HEK293 (cell line): ENCODE measurements around the gene CDK14.

ENCODE experiments used
- SP2 ChIP-seq: fragments of 450-650 bp; formaldehyde crosslinking; IDR thresholded peaks from 2 replicates; pipeline ENCODE4 v1.5.1; 2016; ENCODE audit warnings: missing biosample characterization, missing genetic modification characterization
- ZNF132 ChIP-seq: fragments of 450-650 bp; formaldehyde crosslinking; IDR thresholded peaks from 2 replicates; pipeline ENCODE4 v1.5.1; 2017; ENCODE audit warnings: missing biosample characterization, missing genetic modification characterization, borderline replicate concordance
- ZNF76 ChIP-seq: fragments of 450-650 bp; formaldehyde crosslinking; IDR thresholded peaks from 2 replicates; pipeline ENCODE4; 2016; ENCODE audit warnings: low read depth, missing biosample characterization, missing genetic modification characterization, borderline replicate concordance
- TF ChIP-seq, protein P1 (sequence below): fragments of 450-650 bp; formaldehyde crosslinking; IDR thresholded peaks from 2 replicates; pipeline ENCODE4 v1.5.1; 2016; ENCODE audit warnings: missing biosample characterization, missing genetic modification characterization, low read depth

- no peak for TF ChIP-seq ZNF132 (tag by site-specific recombination)
- TF ChIP-seq, protein P1, sequence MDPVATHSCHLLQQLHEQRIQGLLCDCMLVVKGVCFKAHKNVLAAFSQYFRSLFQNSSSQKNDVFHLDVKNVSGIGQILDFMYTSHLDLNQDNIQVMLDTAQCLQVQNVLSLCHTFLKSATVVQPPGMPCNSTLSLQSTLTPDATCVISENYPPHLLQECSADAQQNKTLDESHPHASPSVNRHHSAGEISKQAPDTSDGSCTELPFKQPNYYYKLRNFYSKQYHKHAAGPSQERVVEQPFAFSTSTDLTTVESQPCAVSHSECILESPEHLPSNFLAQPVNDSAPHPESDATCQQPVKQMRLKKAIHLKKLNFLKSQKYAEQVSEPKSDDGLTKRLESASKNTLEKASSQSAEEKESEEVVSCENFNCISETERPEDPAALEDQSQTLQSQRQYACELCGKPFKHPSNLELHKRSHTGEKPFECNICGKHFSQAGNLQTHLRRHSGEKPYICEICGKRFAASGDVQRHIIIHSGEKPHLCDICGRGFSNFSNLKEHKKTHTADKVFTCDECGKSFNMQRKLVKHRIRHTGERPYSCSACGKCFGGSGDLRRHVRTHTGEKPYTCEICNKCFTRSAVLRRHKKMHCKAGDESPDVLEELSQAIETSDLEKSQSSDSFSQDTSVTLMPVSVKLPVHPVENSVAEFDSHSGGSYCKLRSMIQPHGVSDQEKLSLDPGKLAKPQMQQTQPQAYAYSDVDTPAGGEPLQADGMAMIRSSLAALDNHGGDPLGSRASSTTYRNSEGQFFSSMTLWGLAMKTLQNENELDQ (tag by site-specific recombination): no peak
- no peak for TF ChIP-seq SP2 (tag by site-specific recombination)
- TF ChIP-seq ZNF76 (tag by site-specific recombination): no peak
These were observed 295.4 kb downstream of the CDK14 start for GRCh38 chr7:90891529-90891928.
